Dedifferentiated amniotic fluid mesenchymal stem cell (primary cell): ENCODE measurements around the gene DPP9.
"Not testable (repeated sequence)": the region's sequence is repeated elsewhere in the genome, so short reads cannot be mapped to it uniquely, and the experiment has no call there.

Source experiments
- DNase-seq: peaks from one replicate; pipeline ENCODE4 v3.0.0-alpha.2; 2016; ENCODE audit errors: extremely low spot score

Gene DPP9

GRCh38 chr19:4723595-4724514 lies at the start of gene DPP9:
DPP9 (minus strand) TSS chr19:4723842; CDS start chr19:4719906, 3,936 bp downstream.
- peak; percentile 95 for DNase-seq

GRCh38 chr19:4773047-4773640 lies 49.5 kb upstream of the DPP9 start:
- DNase-seq: no peak

GRCh38 chr19:4772566-4772965 lies 48.9 kb upstream of the DPP9 start:
- DNase-seq: no peak

- DNase-seq: peak; percentile 90
Observed at GRCh38 chr19:4768934-4769777, 45.5 kb upstream of the DPP9 start.

- no peak for DNase-seq
Observed at GRCh38 chr19:4764393-4764660, 40.7 kb upstream of the DPP9 start.

- DNase-seq: no peak
Observed at GRCh38 chr19:4763021-4763420, 39.4 kb upstream of the DPP9 start.

- no peak for DNase-seq
Observed at GRCh38 chr19:4760285-4760650, 36.6 kb upstream of the DPP9 start.

GRCh38 chr19:4759388-4760284 lies 36.0 kb upstream of the DPP9 start:
- DNase-seq: peak; percentile 54

GRCh38 chr19:4758659-4759058 lies 35.0 kb upstream of the DPP9 start:
- no peak for DNase-seq

- DNase-seq: no peak
Observed at GRCh38 chr19:4758082-4758481, 34.4 kb upstream of the DPP9 start.

GRCh38 chr19:4755459-4755858 lies 31.8 kb upstream of the DPP9 start:
- no peak for DNase-seq

- DNase-seq: no peak
Observed at GRCh38 chr19:4754248-4754647, 30.6 kb upstream of the DPP9 start.

- DNase-seq: no peak
Observed at GRCh38 chr19:4749870-4750590, 26.4 kb upstream of the DPP9 start.

- no peak for DNase-seq
Observed at GRCh38 chr19:4748589-4748988, 24.9 kb upstream of the DPP9 start.

- no peak for DNase-seq
Observed at GRCh38 chr19:4748185-4748584, 24.5 kb upstream of the DPP9 start.

GRCh38 chr19:4745986-4746385 lies 22.3 kb upstream of the DPP9 start:
- DNase-seq: no peak

- DNase-seq: not testable (repeated sequence)
Observed at GRCh38 chr19:4745175-4745574, 21.5 kb upstream of the DPP9 start.

GRCh38 chr19:4744451-4745174 lies 21.0 kb upstream of the DPP9 start:
- peak; percentile 96 for DNase-seq

- no peak for DNase-seq
Observed at GRCh38 chr19:4742723-4743646, 19.3 kb upstream of the DPP9 start.
